ENCODE data around the gene SCN1A.
"Not testable (repeated sequence)": the region's sequence is repeated elsewhere in the genome, so short reads cannot be mapped to it uniquely, and the experiment has no call there.

Gene SCN1A

DNA sequence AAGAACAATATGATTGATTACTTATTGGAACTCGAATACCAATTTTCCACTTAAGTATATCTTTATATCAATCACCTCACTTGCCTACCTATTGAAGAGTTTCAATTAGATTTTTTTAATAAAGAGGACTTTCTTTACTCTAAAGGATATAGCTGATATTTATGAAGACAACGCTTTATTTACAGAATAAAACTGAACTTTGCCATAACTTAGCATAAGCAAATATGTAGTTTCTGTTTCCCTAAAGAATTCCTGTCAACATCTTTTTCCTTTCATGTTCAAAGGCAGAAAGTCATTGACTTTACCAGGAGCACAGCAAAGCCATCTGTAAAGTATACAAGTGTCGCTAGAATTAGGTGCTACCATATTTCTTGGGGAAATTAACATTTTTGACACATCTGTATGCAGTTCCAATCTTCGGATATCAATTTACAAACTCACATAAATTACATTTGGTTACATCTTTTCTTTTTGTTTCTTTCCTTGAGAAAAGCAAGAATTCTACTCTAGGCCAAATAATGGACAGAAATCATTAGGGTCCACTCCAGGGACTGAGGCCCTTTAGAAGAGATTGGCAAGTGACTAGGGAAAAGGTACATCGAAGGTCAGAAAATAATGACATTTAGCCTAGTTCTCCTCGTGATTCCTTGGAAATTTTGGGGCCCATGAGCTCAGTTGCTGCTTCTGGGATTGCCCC is 7.5 kb upstream of the SCN1A start:
- no peak for DNase-seq (ENCODE audit: low read depth in 2 of 2)

DNA sequence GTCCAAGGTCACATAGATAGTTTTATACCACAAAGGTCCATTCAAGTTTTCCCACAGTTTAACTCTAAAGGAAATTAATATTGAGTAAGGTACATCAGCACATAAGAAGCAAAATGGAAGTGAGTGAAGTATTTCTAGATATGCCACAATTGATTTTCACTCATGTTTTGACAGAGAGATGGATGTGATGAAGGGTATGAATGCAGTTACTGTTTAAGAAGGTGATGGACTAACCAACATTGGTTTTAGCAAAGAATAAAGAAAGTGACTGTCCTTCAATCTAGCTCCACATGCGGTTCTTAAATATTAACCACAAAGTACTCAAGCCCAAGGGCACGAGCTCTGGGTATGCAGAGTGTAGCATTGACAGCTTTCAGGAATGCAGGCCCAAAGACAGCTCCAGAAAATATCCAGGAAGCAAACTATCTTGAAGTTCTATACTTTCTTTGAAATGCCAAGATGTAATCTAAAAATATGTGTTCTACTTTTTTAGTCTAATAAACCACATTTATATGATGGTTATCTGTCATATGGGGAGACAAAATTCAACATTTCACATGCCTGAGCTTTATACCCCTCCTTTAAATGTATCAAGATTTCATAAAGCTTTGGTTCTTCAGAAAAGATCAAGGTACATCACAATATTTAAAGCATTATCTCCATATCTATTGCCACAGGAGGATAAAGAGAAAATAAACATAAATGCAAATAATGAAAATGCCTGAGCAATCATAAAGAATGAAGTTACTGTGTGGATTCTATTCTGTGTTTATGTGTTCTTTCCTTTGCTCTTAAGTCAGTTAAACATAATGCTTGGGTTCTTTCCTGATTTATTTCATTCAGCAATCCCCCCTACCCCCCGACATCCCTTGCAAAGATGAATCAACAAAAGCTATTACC is 6.7 kb upstream of the SCN1A start:
- DNase-seq (ENCODE audit: low read depth in 2 of 2) = no peak

DNA sequence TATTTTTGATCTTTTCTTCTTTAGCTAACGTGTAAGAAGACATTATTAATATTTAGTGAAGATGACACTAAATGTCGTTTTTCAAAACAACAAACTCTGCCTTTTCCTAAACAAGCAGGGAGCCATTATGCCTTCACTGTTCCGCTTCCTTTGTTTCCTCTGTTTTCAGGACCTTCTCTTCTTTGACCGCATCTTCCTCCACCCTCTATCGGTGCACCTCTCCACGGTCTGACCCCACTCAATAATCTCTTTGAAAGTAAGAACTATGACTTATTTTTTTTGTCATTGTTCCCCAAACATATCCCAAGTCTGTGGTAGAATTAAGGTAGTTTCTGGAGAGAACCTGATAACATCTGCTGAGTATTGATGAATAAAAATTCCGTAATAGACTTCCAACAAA is 5.8 kb upstream of the SCN1A start:
- DNase-seq (ENCODE audit: low read depth in 2 of 2) = no peak

DNA sequence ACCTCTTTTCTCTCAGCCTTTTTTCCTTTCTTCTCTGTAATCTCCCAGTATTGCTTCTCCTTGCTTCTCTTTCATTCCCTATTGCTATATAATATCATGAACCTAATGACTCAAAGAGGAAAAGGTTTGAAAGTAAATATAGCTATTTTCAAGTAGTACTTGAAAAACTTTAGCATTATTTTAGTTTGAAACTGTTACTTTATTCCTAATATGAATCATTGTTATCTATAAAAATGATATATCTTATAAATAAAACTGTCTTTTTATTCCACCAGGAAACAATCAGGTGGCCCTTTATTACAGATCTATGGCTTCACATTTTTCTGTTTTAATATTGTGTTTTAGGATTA is 311 bp upstream of the SCN1A start:
- DNase-seq (ENCODE audit: low read depth in 2 of 2) = no peak

DNA sequence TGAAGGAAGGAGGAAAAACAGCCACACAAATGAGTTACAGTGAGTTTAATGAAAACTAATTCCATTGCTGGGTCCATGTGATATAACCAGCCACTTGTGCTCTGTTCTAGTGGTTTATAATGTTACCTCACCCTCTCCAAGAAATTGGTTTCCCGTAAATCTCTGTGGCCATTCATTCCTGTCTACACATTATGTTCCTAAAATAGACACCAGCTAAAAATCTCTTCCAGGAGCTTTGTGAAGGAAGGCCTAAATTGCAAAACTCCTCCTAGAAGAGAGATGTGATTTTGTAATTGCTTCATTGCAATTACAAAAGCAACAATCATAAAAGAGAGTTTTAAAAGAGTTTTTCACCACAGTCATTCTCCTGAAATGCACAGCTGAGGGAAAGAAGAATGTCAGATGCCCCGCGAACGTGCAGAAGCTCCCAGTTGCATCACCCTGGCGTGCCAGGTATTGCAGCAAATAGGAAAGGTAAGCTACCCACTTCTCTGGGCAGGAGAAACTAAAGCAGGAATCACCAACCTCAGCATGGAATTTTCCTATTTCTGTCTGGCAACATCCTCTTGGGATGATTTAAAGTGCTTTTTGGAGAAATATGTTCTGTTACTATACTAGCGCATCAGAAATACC is 1.7 kb downstream of the SCN1A start:
- DNase-seq (ENCODE audit: low read depth in 2 of 2) = no peak

DNA sequence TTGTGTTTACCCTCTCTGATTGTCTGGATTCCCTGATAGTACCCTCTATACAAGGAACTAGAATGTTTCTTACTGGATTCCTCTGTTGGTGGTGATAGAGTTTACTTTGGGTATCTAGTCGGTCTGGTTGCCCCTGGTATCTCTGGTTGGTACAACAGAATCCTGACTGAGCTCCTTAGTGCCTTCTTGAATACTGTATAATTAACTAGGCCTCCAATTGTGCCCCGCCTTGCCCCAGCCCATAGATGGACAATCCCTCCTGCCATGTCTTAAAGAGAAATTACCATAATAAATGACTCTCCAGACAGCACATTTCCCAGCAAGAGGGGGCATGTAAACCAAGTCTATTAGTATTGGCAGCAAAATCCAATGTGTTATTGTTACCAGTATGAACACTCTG is 2.3 kb downstream of the SCN1A start:
- DNase-seq (ENCODE audit: low read depth in 2 of 2) = no peak

DNA sequence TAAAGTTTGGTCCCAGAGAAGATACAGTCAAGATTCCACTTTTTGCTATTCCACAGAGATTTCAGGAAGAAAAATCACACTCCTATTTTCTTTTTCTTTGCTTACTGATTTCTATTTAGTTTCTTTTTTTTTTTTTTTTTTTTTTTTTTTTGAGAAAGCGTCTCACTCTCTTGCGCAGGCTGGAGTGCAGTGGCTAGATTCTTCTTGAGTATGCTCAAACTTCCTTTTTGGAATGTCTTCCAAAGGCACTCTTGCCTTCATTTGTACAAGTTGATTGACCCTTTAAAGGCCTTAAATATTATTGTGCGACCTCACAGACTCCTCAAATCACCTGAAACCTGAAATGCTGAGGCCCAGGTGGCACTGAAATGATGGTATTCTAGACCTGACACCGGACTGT is 9.6 kb downstream of the SCN1A start:
- DNase-seq (ENCODE audit: low read depth in 2 of 2) = no peak

DNA sequence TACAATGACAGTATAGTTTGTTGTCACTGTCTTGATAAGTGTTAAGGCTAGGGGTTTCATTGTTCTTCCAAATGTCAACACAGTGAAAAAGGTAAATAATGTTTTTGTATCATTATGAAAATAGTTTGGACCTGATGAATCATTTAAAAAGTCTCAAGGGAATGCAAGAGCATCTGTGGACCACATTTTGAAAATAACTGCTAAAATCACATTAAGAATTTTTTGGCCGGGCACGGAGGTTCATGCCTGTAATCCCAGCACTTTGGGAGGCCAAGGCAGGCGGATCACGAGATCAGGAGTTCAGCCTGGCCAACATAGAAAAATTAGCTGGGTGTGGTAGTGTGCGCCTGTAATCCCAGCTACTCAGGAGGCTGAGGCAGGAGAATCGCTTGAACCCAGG is 10.3 kb downstream of the SCN1A start:
- DNase-seq (ENCODE audit: low read depth in 2 of 2) = no peak

DNA sequence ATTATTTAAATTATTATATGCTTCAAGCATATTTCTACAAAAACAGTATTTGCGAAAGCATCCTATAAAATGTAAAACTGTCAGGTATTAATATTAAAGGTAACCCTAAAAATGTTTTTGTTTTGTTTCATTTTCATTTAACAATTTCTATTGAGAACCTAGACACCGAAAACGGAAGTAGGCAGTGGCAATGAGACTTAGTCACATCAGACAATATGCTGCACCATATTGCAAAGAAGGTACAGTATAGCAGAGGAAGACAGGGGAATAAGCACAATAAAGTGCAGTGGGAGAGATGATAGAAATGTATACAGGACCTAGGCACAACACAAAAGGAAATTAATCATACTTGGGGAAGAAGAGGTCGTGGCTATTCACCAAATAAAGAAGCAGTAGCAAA is 12.2 kb downstream of the SCN1A start:
- DNase-seq (ENCODE audit: low read depth in 2 of 2) = no peak

DNA sequence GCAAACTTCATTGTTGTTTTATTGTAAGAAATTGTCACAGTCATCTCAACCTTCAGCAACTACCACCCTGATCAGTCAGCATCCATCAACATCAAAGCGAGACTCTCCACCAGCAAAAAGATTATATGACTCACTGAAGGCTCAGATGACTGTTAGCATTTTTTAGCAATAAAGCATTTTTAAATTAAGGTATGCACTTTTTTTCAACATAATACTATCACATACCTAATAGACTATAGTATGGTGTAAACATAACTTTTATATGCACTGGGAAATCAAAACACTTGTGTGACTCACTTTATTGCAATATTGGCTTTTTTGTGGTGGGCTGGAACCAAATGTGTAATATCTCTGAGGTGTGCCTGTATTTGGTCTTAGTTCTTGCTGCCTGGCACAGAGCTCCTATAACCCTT is 15.6 kb downstream of the SCN1A start:
- no peak for DNase-seq (ENCODE audit: low read depth in 2 of 2)

DNA sequence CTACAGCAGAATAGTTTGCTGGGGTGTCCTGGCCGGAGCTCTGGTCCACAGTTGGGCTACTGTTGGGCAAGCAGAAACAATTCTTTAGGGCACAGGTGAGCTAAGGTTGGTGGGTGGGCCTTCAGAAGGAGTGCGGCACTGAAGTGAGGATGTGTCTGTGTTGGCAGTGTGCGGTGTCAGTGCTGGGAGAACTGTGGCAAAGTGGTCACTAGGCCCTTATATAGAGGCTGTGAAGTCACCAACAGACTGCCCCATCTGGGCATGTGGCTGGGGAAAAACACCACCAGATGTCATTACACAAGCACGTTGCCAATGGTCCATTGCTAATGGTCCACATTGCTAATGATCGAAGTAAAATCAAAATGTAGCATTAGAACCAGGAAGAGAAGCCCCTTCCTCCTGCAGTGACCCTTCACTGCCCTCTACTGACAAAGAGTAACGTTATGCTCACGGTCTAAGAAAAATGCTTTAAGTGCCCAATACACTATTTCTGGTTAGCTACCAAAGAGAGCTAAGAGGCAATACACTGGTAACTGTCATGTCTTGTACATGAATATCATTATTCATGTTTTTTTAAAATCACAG is 21.3 kb downstream of the SCN1A start:
- DNase-seq (ENCODE audit: low read depth in 2 of 2) = no peak

DNA sequence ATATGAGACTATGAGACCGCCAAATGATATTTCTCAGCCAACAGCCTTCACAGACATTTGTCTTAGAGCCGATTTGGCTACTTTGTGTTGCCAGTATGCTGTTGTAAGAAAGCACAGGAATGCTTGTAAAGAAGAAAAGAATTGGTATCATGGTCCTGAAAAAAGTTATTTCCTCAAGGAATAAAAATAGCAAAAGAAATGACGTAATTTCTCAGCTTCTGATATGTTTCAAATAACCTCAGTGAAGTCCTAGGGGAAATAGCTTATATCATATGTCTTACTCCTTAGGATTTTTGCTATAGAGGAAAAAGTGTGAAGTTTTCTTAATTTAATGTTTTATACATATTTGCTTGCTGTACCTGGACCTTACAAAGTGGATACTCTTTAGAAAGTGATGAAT is 23.0 kb downstream of the SCN1A start:
- DNase-seq (ENCODE audit: low read depth in 2 of 2) = no peak

DNA sequence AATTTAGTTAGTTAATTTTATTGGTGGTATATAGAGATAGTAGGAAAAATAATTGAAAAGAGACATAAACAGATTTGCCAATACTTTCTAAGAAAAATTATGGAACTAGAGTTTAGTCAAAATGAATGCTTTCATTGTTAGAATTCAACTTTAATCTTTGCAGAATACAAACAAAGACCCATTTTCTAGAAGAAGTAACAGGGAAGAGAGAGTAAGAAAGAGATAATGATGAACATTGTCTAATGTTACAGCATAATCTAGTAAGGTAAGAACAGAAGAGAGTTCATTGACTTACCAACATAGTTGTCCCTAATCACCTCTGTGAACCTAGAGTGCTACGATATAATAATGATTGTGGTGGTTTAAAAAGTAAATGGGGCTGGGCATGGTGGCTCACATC is 23.7 kb downstream of the SCN1A start:
- DNase-seq (ENCODE audit: low read depth in 2 of 2) = no peak

DNA sequence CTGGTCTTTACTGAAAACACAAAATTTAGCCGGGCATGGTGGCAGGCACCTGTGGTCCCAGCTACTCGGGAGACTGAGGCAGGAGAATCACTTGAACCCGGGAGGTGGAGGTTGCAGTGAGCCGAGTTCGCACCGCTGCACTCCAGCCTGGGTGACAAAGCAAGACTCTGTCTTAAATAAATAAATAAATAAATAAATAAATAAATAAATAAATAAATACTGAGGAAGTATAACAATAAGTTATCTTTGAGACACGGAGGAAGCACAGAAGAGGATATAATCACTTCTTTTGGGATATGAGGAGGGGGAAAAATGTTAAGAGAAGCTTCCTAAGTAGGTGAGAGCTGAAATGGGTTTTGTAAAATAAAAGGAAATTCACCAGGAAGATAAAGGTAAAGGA is 24.5 kb downstream of the SCN1A start:
- DNase-seq (ENCODE audit: low read depth in 2 of 2) = not testable (repeated sequence)

DNA sequence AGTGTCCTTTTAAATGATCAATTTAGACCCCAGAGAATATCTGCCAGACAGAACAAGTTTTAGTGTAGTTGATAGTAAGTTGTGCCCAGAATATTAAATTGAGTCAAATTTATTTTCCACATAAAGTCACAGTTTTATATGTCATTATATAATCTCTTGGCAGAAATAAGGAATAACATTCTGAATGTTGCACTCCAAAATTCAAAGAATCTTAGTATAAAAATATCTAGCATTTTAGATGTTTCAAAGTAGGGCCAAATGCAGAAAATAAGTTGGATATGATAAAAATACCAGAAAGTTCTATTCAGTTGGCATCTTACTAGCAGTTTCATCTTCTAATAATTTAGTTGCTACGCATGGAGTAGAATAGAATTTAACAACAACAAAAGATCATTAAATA is 33.5 kb downstream of the SCN1A start:
- no peak for DNase-seq (ENCODE audit: low read depth in 2 of 2)

DNA sequence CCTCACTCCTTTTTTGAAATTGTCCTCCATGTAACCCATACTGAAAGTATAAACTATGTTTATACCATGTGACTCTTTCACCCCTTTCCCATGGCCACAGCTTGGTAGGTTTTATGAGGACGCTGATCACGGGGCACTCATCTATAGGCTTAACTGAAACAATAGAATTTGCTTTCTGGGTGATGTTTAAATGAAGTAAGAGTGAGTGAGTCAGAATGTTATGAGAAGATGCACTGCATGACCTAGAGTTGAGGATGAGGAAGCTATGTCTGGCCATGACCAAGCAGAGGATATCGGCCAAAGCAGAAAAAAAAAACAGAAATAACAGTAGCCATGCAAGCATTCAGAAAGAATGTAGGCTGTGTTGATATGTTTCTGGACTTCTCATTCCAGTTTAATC is 34.9 kb downstream of the SCN1A start:
- DNase-seq (ENCODE audit: low read depth in 2 of 2) = no peak

DNA sequence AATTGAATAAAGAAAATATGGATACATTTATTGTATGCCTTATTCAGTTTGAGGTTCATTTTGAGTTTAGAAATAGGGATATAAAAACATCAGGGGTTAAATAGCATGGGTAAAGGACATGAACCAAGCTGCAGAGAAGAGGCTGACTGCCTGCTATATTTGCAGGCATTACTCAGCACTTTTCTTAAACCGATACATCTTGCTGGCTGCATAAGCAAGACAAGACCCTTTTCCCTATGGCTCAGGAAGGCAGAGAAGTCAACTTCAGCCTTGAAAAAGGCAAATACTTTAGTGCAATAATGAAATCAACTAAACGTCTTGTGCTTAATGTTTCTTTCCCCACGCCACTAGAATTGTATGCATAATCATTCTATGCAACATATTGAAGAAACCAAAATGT is 36.4 kb downstream of the SCN1A start:
- no peak for DNase-seq (ENCODE audit: low read depth in 2 of 2)

DNA sequence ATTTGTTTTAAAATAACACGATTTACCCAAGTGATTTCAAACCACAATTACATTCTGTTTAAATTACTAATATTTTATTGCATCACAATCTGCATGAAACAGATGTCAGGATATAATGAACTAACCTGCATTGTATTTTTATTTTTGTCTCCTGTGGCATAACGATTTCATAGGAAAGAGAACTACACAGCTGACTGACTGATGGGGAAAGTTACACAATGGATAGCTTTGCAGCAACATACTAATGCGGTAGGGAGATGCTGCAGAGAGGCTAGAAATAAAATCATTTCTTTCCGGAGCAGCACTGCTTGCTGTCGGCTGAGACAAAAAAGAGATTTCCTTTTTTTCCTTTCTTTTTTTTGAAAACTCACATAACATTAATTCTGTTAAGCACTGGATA is 36.9 kb downstream of the SCN1A start:
- DNase-seq (ENCODE audit: low read depth in 2 of 2) = no peak

DNA sequence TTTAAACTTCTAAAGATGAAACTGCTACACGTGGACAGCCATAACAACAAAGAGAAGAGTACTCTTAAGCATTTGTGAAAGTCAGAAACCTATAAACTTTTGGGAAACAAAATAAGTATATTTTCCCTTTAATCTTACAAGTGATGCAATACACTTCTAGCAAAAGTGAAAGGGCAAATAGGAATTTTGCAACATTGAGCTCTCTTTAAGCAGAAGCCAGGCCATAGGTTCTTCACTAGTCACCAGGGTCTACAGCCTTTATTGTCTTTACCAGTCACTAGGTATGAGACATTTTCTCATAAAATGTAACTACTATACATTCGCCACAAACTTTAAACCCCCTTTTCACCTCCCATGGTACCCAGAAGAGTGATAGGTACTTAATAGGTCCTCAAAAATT is 37.5 kb downstream of the SCN1A start:
- no peak for DNase-seq (ENCODE audit: low read depth in 2 of 2)

DNA sequence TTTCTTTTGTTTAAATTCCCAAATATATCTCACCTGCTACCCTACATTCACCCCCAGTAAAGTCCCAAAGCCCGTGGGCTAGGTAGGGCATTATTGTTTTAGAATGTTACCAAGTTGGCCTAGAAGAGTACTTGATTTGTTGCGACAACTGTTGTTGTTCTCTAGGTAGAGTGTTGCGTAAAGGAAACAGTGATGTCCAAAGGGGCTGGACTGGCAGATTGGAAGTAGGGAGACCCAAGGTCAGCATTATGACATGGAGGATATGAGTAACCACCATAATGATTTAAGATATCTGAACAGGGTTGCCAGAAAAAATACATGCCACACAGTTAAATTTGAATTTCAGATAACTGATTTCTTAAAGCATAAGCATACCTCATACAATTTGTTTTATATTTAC is 39.2 kb downstream of the SCN1A start:
- DNase-seq (ENCODE audit: low read depth in 2 of 2) = no peak

DNA sequence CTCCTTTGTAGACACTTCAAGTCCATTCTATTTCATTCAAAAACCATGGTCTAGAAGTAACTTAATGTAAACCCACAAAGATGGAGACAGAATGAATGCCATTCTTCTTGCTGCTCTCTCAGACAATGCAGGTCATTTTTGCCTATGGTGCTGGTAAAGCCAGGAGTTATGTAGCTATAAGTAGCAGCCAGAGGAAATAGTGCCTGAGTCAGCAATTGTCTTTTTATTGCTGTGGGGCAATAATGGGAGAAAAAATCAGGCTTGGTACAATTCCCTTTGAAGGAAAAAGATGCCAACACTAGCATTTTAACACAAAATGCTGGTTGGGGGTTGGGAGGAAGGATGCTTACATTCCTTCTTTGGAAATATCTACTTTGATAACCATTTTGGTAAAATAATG is 43.5 kb downstream of the SCN1A start:
- no peak for DNase-seq (ENCODE audit: low read depth in 2 of 2)

DNA sequence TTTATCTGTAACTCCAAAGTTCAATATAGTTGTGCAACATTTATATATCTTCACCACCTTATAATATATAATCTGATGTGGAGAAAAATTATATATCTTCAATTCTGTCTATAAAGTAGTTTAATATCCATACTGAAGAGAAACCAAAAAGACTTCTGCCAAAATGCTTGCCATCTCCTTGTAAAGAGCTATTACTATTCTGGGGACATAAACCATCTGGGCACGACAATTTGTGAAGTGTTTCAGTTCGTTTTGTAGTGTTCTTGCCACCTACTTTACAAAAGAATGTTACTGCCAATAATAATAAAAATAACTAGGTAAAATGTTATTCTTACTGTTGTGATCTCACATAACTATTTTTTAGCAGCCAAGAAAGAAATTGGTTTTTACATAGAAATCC is 45.1 kb downstream of the SCN1A start:
- no peak for DNase-seq (ENCODE audit: low read depth in 2 of 2)

DNA sequence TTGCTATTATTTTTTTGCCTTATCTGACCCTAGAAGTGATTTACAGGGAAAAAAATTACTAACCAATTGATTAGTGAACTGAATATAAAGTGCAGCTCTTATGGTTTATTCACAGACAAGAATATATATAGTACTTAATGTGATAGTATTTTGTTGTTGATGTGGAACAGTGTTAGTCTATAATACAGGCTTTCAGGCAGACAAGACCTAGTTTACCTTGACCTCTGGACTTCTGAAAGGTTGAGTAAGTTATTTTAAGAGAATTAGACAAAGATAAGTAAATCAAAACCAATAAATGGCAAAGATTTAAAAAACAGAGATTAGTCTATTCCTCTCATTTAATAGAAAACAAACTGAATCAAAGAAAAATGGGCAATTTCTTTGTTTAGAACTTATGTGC is 46.0 kb downstream of the SCN1A start:
- DNase-seq (ENCODE audit: low read depth in 2 of 2) = no peak
